Endothelial cell of umbilical vein (primary cell): ENCODE measurements around the gene PDCD1LG2. TPM values are rescaled to one million over a fixed set of nuclear protein-coding genes. Genes with fewer than 3 reads are reported as not detected.

Source experiments
- BruUV-seq: library from RNA; stranded (reverse); fragments of 400-500 nt; replicated peaks from 2 replicates; lab custom pipeline; 2021; lab: Mats Ljungman, UMichigan
- CTCF ChIA-PET: fragments of 300-600, 350-600 bp; sonication (Branson Sonifier 250); formaldehyde crosslinking; loops from one replicate; lab custom pipeline; 2021; ENCODE audit warnings: antibody characterized with exemption, inconsistent platforms; lab: Charles Lee
- POLR2A ChIA-PET: fragments of 300-600, 350-600 bp; sonication (Branson Sonifier 250); formaldehyde crosslinking; loops from one replicate; lab custom pipeline; 2021; ENCODE audit warnings: antibody characterized with exemption, inconsistent platforms; lab: Charles Lee
- DNase-seq: peaks from one replicate; pipeline ENCODE4 v3.0.0-alpha.2; 2011; ENCODE audit warnings: low read depth, low spot score
- FAIRE-seq: peaks from 2 replicates; lab custom pipeline; 2011; peaks lifted over from hg19 to GRCh38; lab: Jason Lieb, UNC
- H2AFZ ChIP-seq: 2 replicates; pipeline ENCODE4 v1.6.0; 2012; ENCODE audit warnings: low read depth, low read length, control low read depth, inconsistent platforms
- H3K27ac ChIP-seq: 2 replicates; pipeline ENCODE4 v1.5.1; 2011; ENCODE audit warnings: low read depth, mild to moderate bottlenecking, control low read depth, low read length, moderate library complexity; ENCODE audit not compliant: insufficient read depth
- H3K27me3 ChIP-seq, 2 experiments: 2 replicates each; pipeline versions ENCODE4 v1.6.0 to v1.6.1; 2011; ENCODE audit warnings: low read length in 2 of 2, mixed read lengths in 1 of 2; ENCODE audit not compliant: control insufficient read depth in 2 of 2, insufficient read depth in 2 of 2
- H3K36me3 ChIP-seq, 2 experiments: 2 replicates in 1 of 2; 3 replicates in 1 of 2; pipeline ENCODE4 v1.5.1; 2011; ENCODE audit warnings: low read length in 2 of 2, mild to moderate bottlenecking in 1 of 2, moderate library complexity in 1 of 2; ENCODE audit not compliant: control insufficient read depth in 2 of 2, insufficient read depth in 2 of 2; ENCODE audit errors: extremely low read depth in 1 of 2
- H3K4me1 ChIP-seq: 3 replicates; pipeline ENCODE4 v1.5.1; 2011; ENCODE audit warnings: mild to moderate bottlenecking, low read length; ENCODE audit not compliant: control insufficient read depth, insufficient read depth; ENCODE audit errors: extremely low read depth
- H3K4me2 ChIP-seq: 2 replicates; pipeline ENCODE4 v1.6.1; 2011; ENCODE audit warnings: low read length, control low read depth, mixed read lengths; ENCODE audit not compliant: insufficient read depth
- H3K4me3 ChIP-seq, 3 experiments: fragments of 200-600 bp in 1 of 3; sonication (generic), shearing (Covaris generic) in 1 of 3; replicated peaks in 1 of 3; 2 replicates each; pipeline ENCODE4 v1.5.1; 2011 to 2016; ENCODE audit warnings: control low read depth in 3 of 3, low read length in 3 of 3, mild to moderate bottlenecking in 2 of 3, inconsistent platforms in 1 of 3, low read depth in 1 of 3, moderate library complexity in 1 of 3; ENCODE audit not compliant: insufficient read depth in 1 of 3
- H3K79me2 ChIP-seq: 2 replicates; pipeline ENCODE4 v1.6.0; 2012; ENCODE audit warnings: low read length, inconsistent platforms; ENCODE audit not compliant: control insufficient read depth, insufficient read depth
- H3K9ac ChIP-seq: replicated peaks from 2 replicates; pipeline ENCODE3; 2011; ENCODE audit warnings: low read length, control low read depth; ENCODE audit not compliant: insufficient read depth; ENCODE audit errors: extremely low read depth
- H3K9me1 ChIP-seq: replicated peaks from 3 replicates; pipeline ENCODE4 v1.6.0; 2011; ENCODE audit warnings: mild to moderate bottlenecking, low read length; ENCODE audit not compliant: control insufficient read depth, insufficient read depth; ENCODE audit errors: extremely low read depth
- H3K9me3 ChIP-seq: replicated peaks from 2 replicates; pipeline ENCODE4 v1.5.1; 2012; ENCODE audit warnings: low read length, inconsistent platforms; ENCODE audit not compliant: control insufficient read depth, insufficient read depth
- H4K20me1 ChIP-seq: replicated peaks from 2 replicates; pipeline ENCODE3; 2011; ENCODE audit warnings: mild to moderate bottlenecking, low read length; ENCODE audit not compliant: control insufficient read depth, insufficient read depth; ENCODE audit errors: extremely low read depth
- EZH2 ChIP-seq: IDR thresholded peaks from 2 replicates; pipeline ENCODE4 v1.6.1; 2012; ENCODE audit warnings: borderline replicate concordance, low read depth, mild to moderate bottlenecking, moderate library complexity, low read length, inconsistent platforms; ENCODE audit not compliant: severe bottlenecking
- FOS ChIP-seq: IDR thresholded peaks from 2 replicates; pipeline ENCODE4 v1.6.1; 2011; ENCODE audit warnings: mild to moderate bottlenecking, low read length, moderate library complexity, borderline replicate concordance; ENCODE audit not compliant: insufficient read depth
- GATA2 ChIP-seq: IDR thresholded peaks from 2 replicates; pipeline ENCODE4 v1.7.0; 2011; ENCODE audit warnings: low read depth, mild to moderate bottlenecking, moderate library complexity, mixed read lengths, low read length; ENCODE audit not compliant: insufficient read length, insufficient read depth
- MYC ChIP-seq: IDR thresholded peaks from one replicate; pipeline ENCODE4 v1.6.1; 2011; ENCODE audit warnings: mild to moderate bottlenecking, low read depth, low read length
- POLR2A ChIP-seq: IDR thresholded peaks from 2 replicates; pipeline ENCODE4 v1.6.1; 2012; ENCODE audit warnings: low read depth, mild to moderate bottlenecking, control low read depth, low read length
- POLR2AphosphoS5 ChIP-seq: IDR thresholded peaks from 2 replicates; pipeline ENCODE4 v1.6.1; 2012; ENCODE audit warnings: low read depth, mild to moderate bottlenecking, control low read depth, low read length, moderate library complexity; ENCODE audit not compliant: insufficient read depth
- dilution Hi-C: fragments of 300-500 bp; cut with MboI; formaldehyde crosslinking; loops from one replicate; pipeline ENCODE4 v1.15.0; 2019; ENCODE audit warnings: low sequenced_read_pairs; ENCODE audit not compliant: extremely low pct_ligation_motif_present
- intact Hi-C: fragments of 100-400 bp; cut with micrococcal nuclease; formaldehyde crosslinking; loops from one replicate; pipeline ENCODE4 v1.10.0; 2022
- polyA plus RNA-seq, 4 experiments: library from polyadenylated mRNA; depleted of rRNA in 3 of 4; stranded (reverse) in 3 of 4; unstranded in 1 of 4; fragments of >200 nt; gene quantifications; 2 replicates each; pipeline versions ENCODE4 v1.2.1 to v1.2.3, GENCODE V29; 2011 to 2012; ENCODE audit warnings: missing spikeins in 1 of 4
- total RNA-seq: library from RNA; stranded (reverse); gene quantifications from 2 replicates; pipeline ENCODE4 v1.2.3, GENCODE V29; 2021
- TF ChIP-seq, protein P1 (sequence below), 2 donors: IDR thresholded peaks; 1 replicate in 1 of 2; 2 replicates in 1 of 2; pipeline ENCODE4 v1.5.1; 2011; ENCODE audit warnings: low read length in 2 of 2, mild to moderate bottlenecking in 2 of 2, moderate library complexity in 2 of 2, control low read depth in 1 of 2, inconsistent platforms in 1 of 2, low read depth in 1 of 2; ENCODE audit not compliant: insufficient read depth in 1 of 2; ENCODE audit errors: extremely low read depth in 1 of 2

PDCD1LG2 gene
- total and polyA plus RNA-seq, 2 donors (not counting 3 experiments of a cell fraction or from before 2014, with no cell fraction given) = 7.9 to 9.5 TPM

DNA sequence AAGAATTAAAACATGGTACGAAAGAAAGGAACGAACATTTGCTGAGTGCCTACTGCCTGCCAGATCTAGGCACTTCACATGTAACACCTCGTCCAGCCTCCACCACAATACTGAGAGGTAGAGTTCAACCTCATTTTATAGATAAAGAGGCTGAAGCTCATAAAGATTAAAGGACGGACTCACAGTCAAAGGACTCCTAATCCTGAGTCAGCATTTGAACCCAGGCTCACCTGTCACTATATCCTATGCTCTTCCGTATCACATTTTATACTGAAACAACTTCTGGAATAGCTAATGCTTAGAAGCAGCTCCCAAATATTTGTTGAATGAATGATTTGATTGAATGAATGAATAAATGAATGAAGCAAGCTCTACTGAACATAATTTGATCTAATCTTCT is 22.5 kb downstream of the PDCD1LG2 start:
- H3K4me1 ChIP-seq = peaks cover 30% of the 10 kb centered on the region
- no peak overlapping the region for H3K9ac ChIP-seq
- peaks cover 1% of the 10 kb centered on the region for H3K79me2 ChIP-seq
- H3K27me3 ChIP-seq = no peaks in the 10 kb centered on the region
- no peak overlapping the region for H3K4me3 ChIP-seq
- no TSS peak for BruUV-seq
- H3K36me3 ChIP-seq = no peaks in the 10 kb centered on the region
- no peak for TF ChIP-seq POLR2AphosphoS5
- no peak for TF ChIP-seq EZH2
- no peak for TF ChIP-seq GATA2
- TF ChIP-seq, protein P1, sequence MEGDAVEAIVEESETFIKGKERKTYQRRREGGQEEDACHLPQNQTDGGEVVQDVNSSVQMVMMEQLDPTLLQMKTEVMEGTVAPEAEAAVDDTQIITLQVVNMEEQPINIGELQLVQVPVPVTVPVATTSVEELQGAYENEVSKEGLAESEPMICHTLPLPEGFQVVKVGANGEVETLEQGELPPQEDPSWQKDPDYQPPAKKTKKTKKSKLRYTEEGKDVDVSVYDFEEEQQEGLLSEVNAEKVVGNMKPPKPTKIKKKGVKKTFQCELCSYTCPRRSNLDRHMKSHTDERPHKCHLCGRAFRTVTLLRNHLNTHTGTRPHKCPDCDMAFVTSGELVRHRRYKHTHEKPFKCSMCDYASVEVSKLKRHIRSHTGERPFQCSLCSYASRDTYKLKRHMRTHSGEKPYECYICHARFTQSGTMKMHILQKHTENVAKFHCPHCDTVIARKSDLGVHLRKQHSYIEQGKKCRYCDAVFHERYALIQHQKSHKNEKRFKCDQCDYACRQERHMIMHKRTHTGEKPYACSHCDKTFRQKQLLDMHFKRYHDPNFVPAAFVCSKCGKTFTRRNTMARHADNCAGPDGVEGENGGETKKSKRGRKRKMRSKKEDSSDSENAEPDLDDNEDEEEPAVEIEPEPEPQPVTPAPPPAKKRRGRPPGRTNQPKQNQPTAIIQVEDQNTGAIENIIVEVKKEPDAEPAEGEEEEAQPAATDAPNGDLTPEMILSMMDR (IDR thresholded peaks at IDR 0.05; ENCODE audit: extremely low read depth in 1 of 2, insufficient read depth in 1 of 2, low read depth in 1 of 2, low read length in 2 of 2) = no peak
- TF ChIP-seq MYC = no peak
- no peak for TF ChIP-seq POLR2A
- no peak for TF ChIP-seq FOS
- no peaks in the 10 kb centered on the region for H4K20me1 ChIP-seq
- ChIA-PET CTCF (interaction anchor here (0.7 to 2.0 kb wide), 5 partner anchors 10 to 83 kb away, joined by 3 to 5 read pairs (median 3); partner anchors contain the start of gene CD274), POLR2A (no interaction called here)
- FAIRE-seq (no peak), DNase-seq (no peak)
- no peaks in the 10 kb centered on the region for H3K9me1 ChIP-seq
- H3K9me3 ChIP-seq = no peaks in the 10 kb centered on the region
- dilution Hi-C loops = no loop called here
- no peak overlapping the region for H2AFZ ChIP-seq
- H3K27ac ChIP-seq = no peak overlapping the region
- intact Hi-C loops = loop anchor here (2.0 kb wide), 1 partner anchor 56 kb away; no protein-coding TSS in a partner anchor
- no peak overlapping the region for H3K4me2 ChIP-seq
